Suppressor macrophage (primary cell): ENCODE measurements around the gene DIAPH1.
A peak's percentile ranks its signal among the peaks of the same experiment; 100 is the strongest.

Experiments
- DNase-seq, 4 experiments: peaks; one replicate each; pipeline ENCODE4 v3.0.0-alpha.2; 2020 to 2022

DIAPH1 gene

DNA sequence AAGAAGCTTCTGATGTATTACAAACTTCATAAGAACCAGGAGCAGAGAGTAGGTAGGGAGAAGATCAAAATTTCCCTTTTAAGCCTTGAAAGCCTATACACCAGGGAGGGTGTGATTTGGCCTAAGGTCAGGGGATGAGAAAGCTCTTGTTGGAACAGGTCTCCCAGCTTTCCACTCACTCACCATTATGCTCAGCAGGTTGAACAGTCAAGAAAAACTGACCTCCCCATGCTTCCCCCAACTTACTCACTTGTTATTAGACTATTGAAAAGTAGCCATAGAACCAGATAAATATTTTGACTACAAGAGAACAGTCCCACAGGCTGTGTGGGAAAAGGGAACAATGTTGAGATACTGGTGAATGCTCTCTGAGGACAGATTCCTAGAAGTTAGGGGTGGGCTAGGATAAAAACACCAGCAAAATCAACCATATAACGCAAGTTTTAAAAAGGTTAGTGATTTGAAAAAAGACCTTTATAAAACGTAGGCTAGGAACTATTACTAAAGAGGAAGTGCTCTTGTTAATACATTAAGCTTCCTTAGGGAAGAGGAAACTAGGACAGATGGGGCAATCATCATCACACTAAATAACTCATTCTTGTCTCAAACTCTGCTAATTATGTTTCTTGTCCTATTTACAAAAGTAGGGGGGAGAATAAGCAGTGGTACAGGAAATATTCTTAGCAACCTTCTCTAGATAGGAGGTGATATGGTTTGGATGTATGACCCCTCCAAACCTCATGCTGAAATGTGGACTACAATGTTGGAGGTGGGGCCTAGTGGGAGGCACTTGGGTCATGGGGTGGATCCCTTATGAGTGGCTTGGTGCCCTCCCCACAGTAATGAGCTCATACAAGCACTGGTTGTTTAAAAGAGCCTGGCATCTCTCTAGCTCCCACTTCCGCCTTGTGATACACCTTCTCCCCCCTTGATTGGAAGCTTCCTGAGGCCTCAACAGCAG is 98.9 kb downstream of the DIAPH1 start:
- DNase-seq = peak; percentile 52 to 79 (median 74)

DNA sequence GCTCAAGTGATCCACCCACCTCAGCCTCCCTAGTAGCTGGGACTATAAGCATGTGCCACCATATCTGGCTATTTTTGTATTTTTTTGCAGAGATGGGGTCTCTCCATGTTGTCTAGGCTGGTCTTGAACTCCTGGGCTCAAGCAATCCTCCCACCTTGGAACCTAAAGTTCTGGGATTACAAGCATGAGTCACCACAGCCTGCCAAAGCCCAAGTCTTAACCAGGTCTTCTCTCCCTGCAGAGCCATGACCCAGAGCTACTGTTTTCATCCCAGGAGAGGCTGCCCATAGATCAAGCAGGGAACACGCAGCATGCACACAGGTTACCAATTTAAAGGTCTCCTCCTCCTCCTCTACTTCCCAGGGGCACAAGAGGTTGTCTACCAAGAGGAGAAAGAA is 100.2 kb downstream of the DIAPH1 start:
- no peak for DNase-seq

DNA sequence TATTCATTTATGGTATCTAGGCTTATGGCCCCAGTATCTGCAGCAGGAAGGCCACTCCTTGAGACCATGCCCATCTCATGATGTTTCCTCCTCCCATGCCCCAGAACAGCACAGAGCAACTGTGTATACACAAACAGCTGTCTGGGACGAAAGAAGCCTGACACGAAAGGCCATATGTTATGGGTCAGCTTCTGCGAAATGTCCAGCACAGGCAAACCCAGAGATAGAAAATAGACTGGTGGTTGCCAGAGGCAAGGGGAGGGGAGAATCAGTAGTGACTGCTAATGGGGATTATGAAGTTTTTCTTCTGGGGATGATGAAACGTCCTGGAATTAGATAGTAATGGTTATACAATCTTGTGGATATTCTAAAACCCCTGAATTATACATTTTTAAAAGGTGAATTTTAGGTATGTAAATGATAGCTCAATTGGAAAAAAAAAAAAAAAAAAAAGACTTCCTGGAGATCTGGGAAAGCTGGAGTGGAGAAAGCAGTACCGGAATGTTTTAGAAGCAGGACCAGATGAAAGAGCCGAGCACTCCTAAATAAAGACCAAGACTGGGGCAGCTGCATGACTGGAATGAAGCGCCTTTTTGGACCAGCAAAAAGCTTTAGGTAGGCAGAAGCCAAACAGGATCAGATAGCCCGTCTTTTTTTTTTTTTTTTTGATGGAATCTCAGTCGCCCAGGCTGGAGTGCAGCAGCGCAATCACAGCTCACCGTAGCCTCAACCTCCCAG is 100.8 kb downstream of the DIAPH1 start:
- DNase-seq = no peak

DNA sequence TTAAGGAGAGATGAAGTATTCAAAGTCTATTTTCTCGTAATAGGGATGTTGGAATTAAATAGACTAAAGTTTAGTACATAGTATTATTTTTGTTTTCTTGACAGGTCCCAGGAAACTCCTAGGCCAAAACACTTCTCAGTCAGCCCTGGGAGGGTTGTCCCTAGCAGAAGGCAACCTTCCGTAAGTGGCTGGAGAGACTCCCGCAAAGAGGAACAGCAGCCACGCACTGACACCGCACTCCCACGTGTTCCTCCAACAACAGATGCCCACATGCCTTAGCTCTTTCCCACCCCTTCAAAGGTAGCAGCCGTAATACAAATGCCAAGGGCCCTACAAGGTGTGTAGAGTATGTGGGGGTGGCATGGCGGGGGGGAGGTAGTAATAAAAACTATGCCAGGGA is 101.5 kb downstream of the DIAPH1 start:
- DNase-seq = peak in 3 of 4 experiments; percentile 64 to 69 (median 66)

DNA sequence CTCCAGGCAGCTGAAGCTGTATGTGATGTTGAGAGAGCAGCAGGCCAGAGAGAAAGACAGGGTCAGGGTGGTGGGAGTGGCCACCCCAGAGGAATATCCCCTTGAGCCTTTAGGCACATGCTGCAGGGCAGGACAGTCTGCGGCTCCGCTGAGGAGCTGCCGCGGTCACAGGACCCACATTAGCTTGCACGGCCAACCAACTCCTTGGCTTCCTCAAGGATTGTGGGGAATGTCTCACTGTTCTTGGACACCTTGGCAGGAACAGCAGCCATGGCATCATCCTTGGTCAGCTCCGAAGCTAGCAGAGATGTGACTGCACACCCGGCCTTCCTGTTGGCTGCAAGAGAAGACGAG is 102.2 kb downstream of the DIAPH1 start:
- DNase-seq = no peak

DNA sequence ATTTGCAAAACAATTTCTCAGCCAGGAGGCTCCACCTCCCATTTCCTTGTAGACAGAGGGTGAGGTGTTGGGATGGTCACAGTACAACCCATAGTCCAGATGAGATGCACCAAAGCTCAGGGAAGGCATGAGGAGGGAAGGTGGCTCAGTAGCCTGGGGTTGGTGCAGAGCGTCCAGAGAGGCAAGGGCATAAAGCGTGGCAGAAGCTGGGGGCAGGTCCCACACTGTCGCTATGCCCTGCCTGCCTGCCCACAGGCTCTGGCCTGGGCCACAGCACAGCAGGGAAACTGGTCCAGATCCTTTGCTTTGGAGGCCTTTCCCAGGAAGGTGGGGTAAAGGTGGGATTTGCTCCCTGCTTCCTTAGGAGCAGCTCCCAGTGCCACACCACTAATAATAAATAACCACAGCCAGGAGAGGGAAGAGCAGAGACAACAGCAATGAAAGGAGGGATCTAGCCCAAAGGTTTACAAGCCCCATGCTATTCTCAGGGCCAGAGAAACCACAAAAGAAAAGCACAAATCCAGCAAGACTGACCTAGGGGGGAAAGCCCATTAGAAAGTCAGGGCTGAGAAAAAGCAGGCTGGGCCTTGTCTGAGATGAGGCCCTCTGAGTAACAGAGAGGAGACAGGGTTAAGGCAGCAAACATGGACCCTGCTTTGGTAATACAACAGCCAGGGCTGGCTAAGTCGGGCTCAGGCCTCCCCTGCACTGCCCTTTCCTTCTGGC is 102.7 kb downstream of the DIAPH1 start:
- DNase-seq = no peak

DNA sequence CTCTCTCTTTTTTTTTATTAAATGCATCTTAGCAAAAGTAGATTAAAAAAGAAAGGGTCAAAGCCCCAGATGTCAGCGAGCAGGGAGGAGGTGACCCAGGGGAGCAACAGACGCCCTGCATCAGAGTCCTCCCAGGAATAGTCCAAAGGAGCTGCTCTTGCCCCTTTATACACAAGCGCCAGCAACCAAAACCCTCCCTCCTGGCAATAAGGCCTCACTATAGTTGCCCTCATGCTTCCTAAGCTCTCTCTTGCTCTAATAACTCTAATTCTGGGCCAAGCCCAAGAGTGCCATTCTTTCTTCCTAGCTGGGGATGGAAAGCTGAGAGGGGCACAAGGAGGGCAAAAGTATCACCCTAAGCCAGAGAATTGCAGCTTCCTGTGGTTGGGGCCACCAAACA is 103.7 kb downstream of the DIAPH1 start:
- DNase-seq = no peak

DNA sequence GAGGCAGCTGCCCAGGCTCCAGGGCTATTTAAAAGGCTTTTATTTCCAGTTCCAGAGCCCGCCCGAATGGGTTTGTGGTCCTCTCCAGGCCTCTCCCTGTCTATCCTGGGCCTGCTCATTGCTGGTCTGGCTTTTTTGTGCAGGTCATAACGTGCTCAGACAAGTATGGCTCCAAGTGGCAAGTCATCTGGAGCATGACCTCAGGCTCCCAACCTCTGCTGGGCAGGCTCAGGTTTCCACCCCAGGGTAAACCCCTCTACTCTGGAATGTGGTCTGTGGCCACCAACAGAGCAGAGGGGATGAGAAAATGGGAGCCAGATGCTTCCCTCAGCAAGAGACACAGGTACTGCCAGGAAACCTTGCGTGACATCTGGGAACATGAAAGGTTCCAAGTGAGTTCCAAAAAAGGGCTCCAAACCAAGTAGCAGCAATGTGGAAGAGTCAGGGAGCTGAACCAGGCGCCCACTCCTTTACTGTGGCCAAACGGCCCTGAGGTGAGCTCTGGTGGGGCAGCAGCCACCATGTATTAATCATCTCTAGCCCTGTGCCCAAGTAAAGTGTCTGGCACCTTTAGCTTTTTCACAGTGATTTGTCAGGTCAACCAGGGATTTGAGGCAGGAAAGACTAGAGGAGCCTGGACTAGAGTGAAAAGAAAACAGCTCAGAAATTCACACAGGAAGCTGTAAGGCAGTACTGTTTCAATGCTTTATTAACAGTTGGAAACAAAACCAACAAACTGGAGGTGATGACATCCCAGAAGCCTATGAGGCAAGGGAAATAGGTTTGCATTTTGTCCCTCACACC is 104.3 kb downstream of the DIAPH1 start:
- DNase-seq = no peak

DNA sequence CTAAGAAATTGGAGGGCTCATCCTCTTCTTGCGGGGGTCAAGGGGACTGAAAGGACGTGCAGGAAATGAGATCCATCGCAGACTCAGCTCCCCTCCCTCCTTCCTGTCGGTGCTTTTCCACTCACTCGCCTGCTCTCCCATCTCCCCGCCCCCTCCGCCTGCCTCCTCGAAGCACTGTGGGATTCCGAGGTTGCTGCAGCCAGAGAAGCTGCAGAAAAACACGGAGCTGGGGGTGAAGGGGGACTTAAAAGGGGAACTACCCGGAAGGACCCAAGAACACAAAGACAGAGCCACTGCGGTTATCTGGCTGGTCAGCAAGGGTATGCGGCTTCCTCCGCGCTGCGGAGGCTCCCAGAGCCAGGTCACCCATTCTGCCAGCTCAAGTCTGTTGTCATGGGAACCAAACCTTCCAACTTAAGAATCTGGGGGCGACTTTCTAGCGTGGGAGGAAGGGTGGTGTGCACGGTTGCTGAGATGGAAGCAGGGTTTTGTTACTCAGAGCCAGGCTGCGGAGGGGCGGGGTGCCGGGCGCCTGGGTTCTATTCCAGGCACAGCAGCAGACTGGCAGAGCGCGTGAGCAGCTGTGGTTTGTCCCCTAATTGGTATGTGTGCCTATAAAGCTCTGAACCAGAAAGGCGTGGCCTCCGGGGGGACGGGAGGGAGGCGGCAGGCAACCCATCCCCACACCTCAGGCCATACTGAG is 105.0 kb downstream of the DIAPH1 start:
- DNase-seq = peak; percentile 70 to 91 (median 82)

DNA sequence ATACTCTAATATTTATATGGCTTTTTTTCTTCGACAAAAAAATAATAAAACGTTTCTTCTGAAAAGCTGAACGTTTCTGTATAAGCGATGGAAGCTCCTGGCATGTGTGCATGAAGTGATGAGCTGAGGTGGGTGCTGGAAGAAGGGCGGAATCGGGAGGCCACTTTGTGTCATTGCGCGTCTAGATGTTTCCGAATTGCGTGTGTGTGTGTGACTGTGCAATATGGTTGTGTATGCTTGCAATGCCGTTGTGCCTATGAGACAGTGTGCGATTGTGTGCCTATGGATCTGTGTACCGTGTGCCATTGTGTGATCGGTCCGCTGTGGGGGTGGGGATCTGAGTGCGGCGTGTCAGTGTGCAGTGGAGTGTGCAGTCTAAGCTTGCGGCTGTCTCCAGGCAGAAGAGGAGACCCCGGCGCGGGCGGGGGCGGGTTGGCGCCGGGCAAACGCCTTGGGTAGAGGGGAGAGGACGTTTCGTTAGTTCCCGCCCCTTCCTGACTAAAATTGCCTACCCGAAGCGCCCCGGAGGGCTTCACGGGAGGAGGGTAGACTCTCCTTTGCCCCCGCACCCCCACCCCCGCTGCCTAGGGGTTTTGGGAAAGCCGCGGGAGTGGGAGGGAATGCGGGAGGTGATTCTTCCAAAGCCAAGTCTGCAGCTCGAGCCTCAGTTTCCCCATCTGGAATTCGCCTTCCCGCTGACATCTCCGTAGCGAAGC is 105.7 kb downstream of the DIAPH1 start:
- peak; percentile 43 to 62 (median 48) for DNase-seq

DNA sequence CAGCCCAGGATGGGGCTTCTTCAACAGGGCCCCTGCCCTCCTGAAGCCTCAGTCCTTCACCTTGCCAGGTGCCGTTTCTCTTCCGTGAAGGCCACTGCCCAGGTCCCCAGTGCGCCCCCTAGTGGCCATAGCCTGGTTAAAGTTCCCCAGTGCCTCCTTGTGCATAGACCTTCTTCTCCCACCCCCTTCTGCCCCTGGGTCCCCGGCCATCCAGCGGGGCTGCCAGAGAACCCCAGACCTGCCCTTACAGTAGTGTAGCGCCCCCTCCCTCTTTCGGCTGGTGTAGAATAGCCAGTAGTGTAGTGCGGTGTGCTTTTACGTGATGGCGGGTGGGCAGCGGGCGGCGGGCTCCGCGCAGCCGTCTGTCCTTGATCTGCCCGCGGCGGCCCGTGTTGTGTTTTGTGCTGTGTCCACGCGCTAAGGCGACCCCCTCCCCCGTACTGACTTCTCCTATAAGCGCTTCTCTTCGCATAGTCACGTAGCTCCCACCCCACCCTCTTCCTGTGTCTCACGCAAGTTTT is 106.3 kb downstream of the DIAPH1 start:
- DNase-seq = peak; percentile 68 to 88 (median 75)

DNA sequence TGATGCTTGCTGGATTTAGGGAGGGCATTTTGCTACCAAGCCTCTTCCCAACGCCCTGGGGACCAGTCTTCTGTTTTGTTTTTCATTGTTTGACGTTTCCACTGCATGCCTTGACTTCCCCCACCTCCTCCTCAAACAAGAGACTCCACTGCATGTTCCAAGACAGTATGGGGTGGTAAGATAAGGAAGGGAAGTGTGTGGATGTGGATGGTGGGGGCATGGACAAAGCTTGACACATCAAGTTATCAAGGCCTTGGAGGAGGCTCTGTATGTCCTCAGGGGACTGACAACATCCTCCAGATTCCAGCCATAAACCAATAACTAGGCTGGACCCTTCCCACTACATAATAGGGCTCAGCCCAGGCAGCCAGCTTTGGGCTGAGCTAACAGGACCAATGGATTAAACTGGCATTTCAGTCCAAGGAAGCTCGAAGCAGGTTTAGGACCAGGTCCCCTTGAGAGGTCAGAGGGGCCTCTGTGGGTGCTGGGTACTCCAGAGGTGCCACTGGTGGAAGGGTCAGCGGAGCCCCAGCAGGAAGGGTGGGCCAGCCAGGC is 107.0 kb downstream of the DIAPH1 start:
- no peak for DNase-seq

DNA sequence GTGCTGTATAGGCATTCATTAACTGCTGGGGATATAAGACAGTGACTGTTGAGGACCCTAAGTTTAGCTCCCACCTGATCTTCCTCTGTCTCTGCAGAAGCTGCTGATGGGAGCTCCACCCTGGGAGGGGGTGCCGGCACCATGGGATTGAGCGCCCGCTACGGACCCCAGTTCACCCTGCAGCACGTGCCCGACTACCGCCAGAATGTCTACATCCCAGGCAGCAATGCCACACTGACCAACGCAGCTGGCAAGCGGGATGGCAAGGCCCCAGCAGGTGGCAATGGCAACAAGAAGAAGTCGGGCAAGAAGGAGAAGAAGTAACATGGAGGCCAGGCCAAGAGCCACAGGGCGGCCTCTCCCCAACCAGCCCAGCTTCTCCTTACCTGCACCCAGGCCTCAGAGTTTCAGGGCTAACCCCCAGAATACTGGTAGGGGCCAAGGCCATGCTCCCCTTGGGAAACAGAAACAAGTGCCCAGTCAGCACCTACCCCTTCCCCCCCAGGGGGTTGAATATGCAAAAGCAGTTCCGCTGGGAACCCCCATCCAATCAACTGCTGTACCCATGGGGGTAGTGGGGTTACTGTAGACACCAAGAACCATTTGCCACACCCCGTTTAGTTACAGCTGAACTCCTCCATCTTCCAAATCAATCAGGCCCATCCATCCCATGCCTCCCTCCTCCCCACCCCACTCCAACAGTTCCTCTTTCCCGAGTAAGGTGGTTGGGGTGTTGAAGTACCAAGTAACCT is 107.8 kb downstream of the DIAPH1 start:
- DNase-seq = no peak

DNA sequence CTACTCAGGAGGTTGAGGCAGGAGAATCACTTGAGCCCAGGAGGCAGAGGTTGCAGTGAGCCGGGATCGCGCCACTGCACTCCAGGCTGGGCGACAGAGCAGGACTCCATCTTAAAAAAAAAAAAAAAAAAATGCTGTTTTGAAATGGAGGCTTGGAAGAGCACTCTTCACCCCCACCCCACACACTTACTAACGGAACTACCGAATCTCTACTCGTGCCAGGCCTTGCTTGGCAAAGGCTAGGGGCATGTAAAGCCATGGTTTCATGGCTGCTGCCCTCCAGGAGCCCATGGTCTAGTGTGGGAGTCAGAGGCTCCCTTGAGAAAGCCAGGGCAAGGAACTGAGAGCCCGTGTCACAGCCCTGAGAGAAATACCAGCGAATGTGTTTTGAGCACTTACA is 108.6 kb downstream of the DIAPH1 start:
- no peak for DNase-seq

DNA sequence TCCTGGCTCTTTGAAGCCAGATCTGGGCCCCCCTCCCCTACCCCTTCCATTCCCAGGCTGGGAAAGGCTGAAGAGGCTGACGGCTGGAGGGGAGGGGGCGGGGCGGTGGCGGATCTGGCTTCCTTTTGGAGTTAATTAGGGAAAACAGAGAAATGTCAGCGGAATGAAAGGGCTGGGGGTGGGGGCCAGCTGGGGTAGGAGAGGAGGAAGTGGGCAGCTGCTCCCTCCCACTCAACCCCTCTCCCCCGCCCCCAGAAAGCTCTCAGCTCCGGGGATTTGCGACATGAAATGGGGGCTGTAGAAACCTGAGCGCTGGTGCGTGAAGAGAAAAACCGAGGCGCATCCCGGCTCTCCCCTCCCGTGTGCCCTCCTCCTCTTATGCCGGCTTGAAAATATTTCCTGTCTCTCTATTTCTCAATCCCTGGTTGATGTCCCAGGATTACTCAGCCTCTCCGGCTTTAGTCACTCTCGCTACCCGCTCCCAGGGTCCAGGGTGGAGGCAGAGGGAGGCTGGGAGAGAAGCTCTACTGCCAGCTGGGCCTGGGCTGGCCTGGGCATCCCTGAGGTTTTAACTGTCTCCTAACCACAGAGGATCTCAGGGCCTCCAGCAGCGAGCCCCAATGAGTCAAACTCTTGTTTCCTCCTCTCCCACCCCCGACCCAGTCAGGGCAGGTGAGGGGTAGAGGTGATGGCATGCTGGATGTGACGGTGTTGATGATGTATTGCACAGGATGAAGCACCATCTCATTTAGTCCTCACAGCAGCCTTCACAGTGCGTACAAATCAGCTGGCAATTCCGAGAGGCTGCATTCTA is 109.8 kb downstream of the DIAPH1 start:
- DNase-seq = peak; percentile 58 to 75 (median 71)

DNA sequence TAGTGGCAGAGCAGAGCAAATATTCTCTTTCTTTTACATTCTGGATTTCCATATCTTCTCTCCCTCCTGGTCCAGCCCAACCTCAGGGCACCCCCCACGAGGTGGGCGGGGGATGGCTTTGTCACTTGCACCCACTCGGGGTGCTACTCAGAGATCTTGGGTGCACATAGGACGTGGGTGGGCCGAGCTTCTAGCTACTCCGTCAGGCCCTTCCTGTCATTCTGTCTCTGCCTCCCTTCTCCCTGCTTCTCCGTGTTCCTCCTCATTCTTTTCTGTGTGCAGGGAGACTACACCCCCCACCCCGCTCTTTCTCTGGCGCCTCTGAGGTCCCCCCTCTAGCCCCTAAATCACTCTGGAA is 110.4 kb downstream of the DIAPH1 start:
- peak; percentile 48 to 78 (median 72) for DNase-seq

DNA sequence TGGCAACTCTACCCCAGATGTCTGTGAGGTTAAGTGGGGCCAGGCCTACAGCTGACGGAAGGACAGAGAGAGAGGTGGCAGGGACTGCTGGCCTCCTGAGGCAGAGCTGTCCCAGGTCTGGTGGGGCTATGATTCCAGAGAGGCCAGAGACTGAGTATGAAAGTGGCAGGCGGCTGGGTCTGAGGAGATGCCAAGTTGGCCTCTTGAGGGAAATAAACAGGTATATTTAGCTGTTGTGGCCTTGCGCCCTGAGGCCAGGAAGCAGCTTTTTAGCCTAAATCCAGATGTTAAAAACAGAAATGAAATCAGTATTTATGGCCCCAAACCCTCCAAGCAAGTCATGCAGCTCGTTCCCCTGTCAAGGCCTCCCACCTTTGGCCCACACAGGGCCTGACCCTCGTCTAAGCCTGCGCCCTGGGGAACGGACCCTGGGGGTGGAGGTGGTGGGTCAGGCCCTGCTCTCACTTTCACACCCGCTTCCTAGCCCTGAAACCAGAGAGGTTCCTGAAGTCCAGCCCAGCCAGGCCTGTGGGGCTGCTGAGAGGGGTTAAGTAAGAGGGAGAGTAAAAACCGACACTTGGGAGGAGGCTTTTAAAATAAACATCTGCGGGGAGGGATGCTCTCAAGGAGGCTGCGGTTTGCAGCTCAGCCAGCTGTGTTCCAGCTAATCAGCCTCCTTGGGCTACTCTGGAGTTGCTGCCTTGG is 111.3 kb downstream of the DIAPH1 start:
- no peak for DNase-seq
